C1 segment of cervical spinal cord (tissue), 14 donors: Measurements from ENCODE around the gene MMP2.

Source experiments
- DNase-seq, 14 donors: peaks; one replicate each; lab custom pipeline; 2025; lab: John Stamatoyannopoulos, UW

MMP2 gene

DNA sequence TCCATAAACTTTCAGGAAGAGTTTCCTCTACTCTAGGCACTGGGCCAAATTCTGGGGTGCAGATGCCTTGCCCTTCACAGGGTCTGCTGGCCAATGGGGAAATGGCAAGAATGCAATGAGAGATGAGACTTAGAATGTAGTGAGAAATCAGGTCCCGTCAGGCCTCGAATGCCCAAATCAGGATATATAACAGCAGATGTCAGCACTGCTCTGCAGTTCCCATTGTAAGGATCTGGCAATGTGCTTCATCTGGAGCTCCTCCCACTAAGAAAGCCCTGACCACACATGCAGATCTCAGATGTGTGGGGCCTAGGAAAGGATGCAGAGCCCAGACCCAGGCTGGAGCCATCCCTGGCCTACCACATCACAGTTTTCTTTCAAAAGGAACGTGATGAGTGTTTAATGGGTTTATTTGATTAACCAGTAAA, 16.0 kb downstream of the MMP2 start:
- peak in 10 of 14 donors; percentile 2 to 67 (median 45) for DNase-seq

DNA sequence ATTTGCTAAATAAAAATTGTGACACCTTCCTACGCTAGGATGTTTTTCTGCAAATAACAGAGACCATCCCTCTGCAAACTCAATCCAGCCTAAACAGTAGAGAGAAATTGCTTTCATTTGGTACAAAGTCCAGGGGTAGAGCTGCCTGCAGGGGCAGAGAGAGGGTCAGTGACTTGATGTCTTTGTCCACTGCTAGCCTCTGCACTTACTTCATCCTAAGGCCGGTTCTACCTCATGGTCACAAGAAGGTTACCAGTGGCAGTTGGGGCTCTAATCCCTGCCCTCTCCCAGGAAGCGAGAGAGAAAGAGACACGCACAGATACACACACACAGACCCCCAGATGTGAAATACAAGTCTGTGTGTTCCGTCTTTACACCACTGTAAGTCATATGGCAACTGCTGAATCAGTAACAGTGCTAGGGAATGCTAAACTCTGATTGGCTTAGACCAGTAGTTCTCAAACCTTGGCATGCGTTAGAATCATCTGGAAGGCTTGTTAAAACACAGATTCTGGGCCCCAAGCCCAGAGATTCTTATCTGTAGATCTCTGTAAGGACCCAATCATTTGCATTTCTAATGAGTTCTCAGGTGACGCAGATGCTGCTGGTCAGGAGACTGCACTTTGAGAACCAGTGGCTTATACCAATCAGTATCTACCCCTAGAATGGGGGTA, 16.8 kb downstream of the MMP2 start:
- no peak for DNase-seq

- DNase-seq: no peak
Measured at GRCh38 chr16:55496509-55497145, 17.6 kb downstream of the MMP2 start.

- DNase-seq: no peak
Measured at GRCh38 chr16:55497558-55497957, 18.6 kb downstream of the MMP2 start.

DNA sequence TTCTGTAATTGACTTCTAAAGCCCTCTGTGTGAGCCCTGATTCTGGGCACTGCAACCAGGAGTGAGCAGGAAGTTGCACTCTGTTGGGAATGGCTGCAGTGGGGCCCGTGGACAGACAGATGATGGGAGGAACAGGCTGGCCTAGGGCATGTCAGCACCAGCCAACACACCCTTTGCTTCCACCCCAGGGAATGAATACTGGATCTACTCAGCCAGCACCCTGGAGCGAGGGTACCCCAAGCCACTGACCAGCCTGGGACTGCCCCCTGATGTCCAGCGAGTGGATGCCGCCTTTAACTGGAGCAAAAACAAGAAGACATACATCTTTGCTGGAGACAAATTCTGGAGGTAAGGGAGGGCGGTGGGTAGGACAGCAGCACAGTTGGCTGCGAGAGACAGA, 19.1 kb downstream of the MMP2 start:
- no peak for DNase-seq

GRCh38 chr16:55499281-55499680, 20.3 kb downstream of the MMP2 start:
- DNase-seq: no peak

- peak in 5 of 14 donors; percentile 17 to 47 (median 31) for DNase-seq
Measured at GRCh38 chr16:55499951-55500529, 21.0 kb downstream of the MMP2 start.

DNA sequence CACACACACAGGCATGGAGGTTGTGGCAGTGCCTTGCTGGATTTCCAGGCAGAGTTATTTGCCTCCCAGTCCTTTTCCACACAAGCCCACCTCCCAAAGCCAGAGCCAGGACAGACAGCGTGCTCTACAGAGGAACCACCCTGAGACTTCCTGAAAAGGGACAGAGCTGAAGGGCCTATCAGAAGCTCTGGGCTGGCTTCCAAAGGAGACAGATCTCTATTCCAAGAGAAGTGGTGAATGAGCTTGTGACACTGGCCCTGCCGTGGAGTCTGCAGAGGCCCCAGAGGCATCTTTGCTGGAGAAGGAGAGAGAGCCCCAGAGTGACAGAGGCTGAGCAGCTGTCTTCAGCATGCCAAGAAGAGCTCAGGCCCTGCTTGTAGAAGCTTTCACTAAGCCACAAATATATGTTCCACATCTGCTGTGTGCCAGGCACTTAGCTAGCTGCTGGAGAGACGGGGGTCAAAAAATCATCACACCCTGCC, 21.6 kb downstream of the MMP2 start:
- peak in 10 of 14 donors; percentile 17 to 66 (median 42) for DNase-seq

GRCh38 chr16:55501549-55502322, 22.7 kb downstream of the MMP2 start:
- DNase-seq: no peak

DNA sequence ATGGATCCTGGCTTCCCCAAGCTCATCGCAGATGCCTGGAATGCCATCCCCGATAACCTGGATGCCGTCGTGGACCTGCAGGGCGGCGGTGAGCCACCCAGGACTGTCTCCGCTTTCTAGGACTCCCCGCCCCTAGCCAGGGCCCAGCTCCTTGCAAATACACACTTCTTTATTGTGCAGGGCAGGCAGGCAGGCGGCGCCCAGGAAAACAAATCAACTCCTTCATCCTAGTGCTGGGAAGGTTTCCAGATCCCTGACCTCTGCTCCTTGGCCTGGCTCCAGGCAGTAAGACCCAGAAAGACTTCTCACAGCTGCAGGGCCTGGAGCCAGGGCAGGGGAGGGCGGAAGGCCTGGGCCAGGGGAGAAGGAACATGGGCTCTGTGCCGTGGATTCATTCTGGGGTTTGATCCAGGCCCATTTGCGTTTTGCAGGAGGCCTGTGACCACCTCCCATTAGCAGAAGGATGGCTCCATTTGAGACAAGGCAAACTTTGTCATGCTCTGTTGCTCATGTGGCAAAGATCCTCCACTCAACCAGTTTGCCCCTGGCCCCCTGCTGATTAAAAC, 23.9 kb downstream of the MMP2 start:
- DNase-seq: peak in 13 of 14 donors; percentile 55 to 95 (median 86)

GRCh38 chr16:55503726-55504550, 24.9 kb downstream of the MMP2 start:
- DNase-seq: no peak

DNA sequence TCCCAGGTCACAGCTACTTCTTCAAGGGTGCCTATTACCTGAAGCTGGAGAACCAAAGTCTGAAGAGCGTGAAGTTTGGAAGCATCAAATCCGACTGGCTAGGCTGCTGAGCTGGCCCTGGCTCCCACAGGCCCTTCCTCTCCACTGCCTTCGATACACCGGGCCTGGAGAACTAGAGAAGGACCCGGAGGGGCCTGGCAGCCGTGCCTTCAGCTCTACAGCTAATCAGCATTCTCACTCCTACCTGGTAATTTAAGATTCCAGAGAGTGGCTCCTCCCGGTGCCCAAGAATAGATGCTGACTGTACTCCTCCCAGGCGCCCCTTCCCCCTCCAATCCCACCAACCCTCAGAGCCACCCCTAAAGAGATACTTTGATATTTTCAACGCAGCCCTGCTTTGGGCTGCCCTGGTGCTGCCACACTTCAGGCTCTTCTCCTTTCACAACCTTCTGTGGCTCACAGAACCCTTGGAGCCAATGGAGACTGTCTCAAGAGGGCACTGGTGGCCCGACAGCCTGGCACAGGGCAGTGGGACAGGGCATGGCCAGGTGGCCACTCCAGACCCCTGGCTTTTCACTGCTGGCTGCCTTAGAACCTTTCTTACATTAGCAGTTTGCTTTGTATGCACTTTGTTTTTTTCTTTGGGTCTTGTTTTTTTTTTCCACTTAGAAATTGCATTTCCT, 26.5 kb downstream of the MMP2 start:
- DNase-seq: no peak

- no peak for DNase-seq
Measured at GRCh38 chr16:55506083-55506482, 27.1 kb downstream of the MMP2 start.

- DNase-seq: no peak
Measured at GRCh38 chr16:55506708-55507107, 27.7 kb downstream of the MMP2 start.

DNA sequence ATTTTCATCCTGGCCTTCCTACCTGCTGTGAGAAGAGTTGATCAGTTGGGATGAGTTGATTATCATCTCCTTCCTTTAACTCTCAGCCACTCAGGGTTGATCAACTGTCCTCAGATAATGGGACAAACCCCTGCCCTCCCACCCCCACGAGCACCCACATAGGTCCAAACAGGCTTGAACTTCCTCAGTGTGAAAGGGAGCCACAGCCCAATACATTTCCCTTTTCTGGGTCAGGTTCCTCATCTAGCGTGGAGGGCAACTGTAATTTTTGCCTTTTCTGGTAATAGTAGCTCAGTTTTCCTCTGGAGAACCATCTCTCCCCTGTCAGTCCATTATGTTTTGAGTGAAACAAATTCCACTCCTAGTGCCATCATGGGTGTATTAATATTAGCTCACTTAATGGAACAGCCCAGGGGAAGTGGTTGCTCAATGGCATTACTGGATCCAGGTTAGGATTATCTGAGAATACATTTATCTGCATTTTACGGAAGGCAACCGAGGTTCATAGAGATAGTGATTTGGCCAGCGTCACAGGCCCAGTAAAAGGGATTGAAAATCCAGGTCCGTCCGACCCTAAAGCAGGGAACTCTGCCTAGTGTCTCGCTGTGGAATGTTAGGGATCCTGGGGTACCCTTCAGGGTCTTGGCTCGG, 29.4 kb downstream of the MMP2 start:
- no peak for DNase-seq

GRCh38 chr16:55508941-55509931, 30.2 kb downstream of the MMP2 start, which contains the start of gene LPCAT2:
Gene LPCAT2, plus strand, starts transcription at chr16:55509072. Its CDS starts 110 bp downstream, at chr16:55509182.
- DNase-seq: peak in 12 of 14 donors; percentile 1 to 81 (median 54)

DNA sequence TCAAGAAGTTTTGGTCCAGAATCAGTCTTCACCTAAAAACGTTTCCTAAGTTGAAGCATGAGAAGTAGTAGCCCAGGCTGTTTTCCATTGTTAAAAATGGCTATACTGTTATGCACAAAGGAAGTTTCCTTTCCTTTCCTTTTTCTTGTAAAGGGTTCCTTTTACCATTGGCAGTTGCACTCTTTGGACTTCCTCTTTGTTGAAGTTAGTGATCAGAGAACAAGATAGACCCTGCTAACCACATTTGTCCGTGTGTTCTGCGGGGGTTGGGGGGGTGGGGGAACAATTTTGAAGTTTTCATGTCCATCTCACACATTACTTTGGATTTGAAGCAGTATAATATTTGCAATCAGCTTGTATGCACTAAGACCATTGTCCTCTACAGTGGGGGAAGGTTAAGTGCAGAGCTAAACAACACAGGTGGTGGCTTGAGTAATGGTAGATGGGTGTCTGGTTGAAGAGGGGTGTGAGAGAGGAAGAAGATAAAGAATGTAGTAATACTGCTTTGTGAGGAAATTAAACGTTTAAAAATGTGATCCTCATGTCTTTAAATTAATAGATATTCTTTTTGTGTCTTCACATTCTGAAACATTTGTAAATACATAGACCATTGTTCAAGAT, 31.3 kb downstream of the MMP2 start:
- DNase-seq: no peak

GRCh38 chr16:55512941-55513340, 33.9 kb downstream of the MMP2 start:
- no peak for DNase-seq
